Tibial nerve (tissue), 4 donors: ENCODE measurements around the gene NMT2.

Source experiments
- CTCF ChIP-seq, 5 experiments: fragments of 200-600 bp in 3 of 5; fragments of 450-650 bp in 2 of 5; sonication (generic) in 3 of 5; IDR thresholded peaks; one replicate each; pipeline ENCODE4 v1.5.1; 2016 to 2019; ENCODE audit warnings: antibody characterized with exemption in 5 of 5, mild to moderate bottlenecking in 3 of 5, moderate library complexity in 2 of 5
- EP300 ChIP-seq, 2 donors: sonication (generic); formaldehyde crosslinking; IDR thresholded peaks; one replicate each; pipeline ENCODE4 v1.6.1; 2017; ENCODE audit warnings: antibody characterized with exemption in 2 of 2, mild to moderate bottlenecking in 1 of 2
- POLR2A ChIP-seq, 2 donors: fragments of 450-650 bp; IDR thresholded peaks; one replicate each; pipeline ENCODE4 v1.6.1; 2017; ENCODE audit warnings: antibody characterized with exemption in 2 of 2, mild to moderate bottlenecking in 2 of 2, moderate library complexity in 2 of 2

GRCh38 chr10:15168291-15168785 lies at the start of gene NMT2:
- TF ChIP-seq CTCF (IDR thresholded peaks at IDR 0.05) (peak; percentile 42 to 78 (median 58)), POLR2A (IDR thresholded peaks at IDR 0.05) (peak; percentile 85 to 97), EP300 (IDR thresholded peaks at IDR 0.05) (peak in 1 of 2 donors; percentile 98)
